CD8-positive, alpha-beta memory T cell (primary cell): Measurements from ENCODE around the gene SLC22A13. TPM values are rescaled to one million over a fixed set of nuclear protein-coding genes. Genes with fewer than 3 reads are reported as not detected.
A peak's percentile ranks its signal among the peaks of the same experiment; 100 is the strongest.
"Not testable (repeated sequence)": the region's sequence is repeated elsewhere in the genome, so short reads cannot be mapped to it uniquely, and the experiment has no call there.

Experiments used
- CTCF ChIA-PET: fragments of 350-600 bp; sonication (Branson Sonifier 250); formaldehyde crosslinking; loops from one replicate; lab custom pipeline; 2021; ENCODE audit warnings: antibody characterized with exemption; lab: Charles Lee
- POLR2A ChIA-PET: fragments of 350-600 bp; sonication (Branson Sonifier 250); formaldehyde crosslinking; loops from one replicate; lab custom pipeline; 2021; ENCODE audit warnings: antibody characterized with exemption; lab: Charles Lee
- DNase-seq, 5 donors: peaks; one replicate each; pipeline versions ENCODE4 v3.0.0 to v3.0.0-alpha.2; 2020 to 2022; ENCODE audit warnings: mixed read lengths in 1 of 5
- H3K27ac ChIP-seq: one replicate; pipeline ENCODE4 v1.7.0; 2013; ENCODE audit warnings: low read depth, mild to moderate bottlenecking, low read length, moderate library complexity
- H3K27me3 ChIP-seq: 2 replicates; pipeline ENCODE4 v1.7.0; 2013; ENCODE audit warnings: low read length, mild to moderate bottlenecking; ENCODE audit not compliant: insufficient read depth, poor library complexity, severe bottlenecking
- H3K36me3 ChIP-seq: 2 replicates; pipeline ENCODE4 v1.7.0; 2013; ENCODE audit warnings: mild to moderate bottlenecking, low read length, moderate library complexity; ENCODE audit not compliant: insufficient read depth
- H3K4me1 ChIP-seq: 2 replicates; pipeline ENCODE4 v1.7.0; 2013; ENCODE audit warnings: mild to moderate bottlenecking, low read length, moderate library complexity; ENCODE audit not compliant: insufficient read depth
- H3K4me3 ChIP-seq: 2 replicates; pipeline ENCODE4 v1.7.0; 2013; ENCODE audit warnings: mild to moderate bottlenecking, low read length
- H3K9me3 ChIP-seq: 2 replicates; pipeline ENCODE4 v1.7.0; 2013; ENCODE audit warnings: mild to moderate bottlenecking, low read length
- H3K27ac Mint-ChIP-seq, 8 donors: one replicate each; pipeline ENCODE4 v1.8.0; 2020 to 2021; ENCODE audit warnings: mixed read lengths in 8 of 8, mild to moderate bottlenecking in 6 of 8, inconsistent platforms in 3 of 8, moderate library complexity in 3 of 8
- H3K27me3 Mint-ChIP-seq, 2 donors: one replicate each; pipeline ENCODE4 v1.8.0; 2020 to 2021; ENCODE audit warnings: mixed read lengths in 2 of 2, mild to moderate bottlenecking in 1 of 2, moderate library complexity in 1 of 2
- H3K36me3 Mint-ChIP-seq, 3 donors: one replicate each; pipeline ENCODE4 v1.8.0; 2020 to 2021; ENCODE audit warnings: mixed read lengths in 3 of 3, inconsistent platforms in 1 of 3, mild to moderate bottlenecking in 1 of 3
- H3K4me1 Mint-ChIP-seq, 3 donors: one replicate each; pipeline ENCODE4 v1.8.0; 2020 to 2021; ENCODE audit warnings: mixed read lengths in 3 of 3, inconsistent platforms in 1 of 3, mild to moderate bottlenecking in 1 of 3
- H3K4me3 Mint-ChIP-seq, 7 donors: one replicate each; pipeline ENCODE4 v1.8.0; 2020 to 2021; ENCODE audit warnings: mixed read lengths in 7 of 7, mild to moderate bottlenecking in 6 of 7, moderate library complexity in 4 of 7, inconsistent platforms in 2 of 7
- H3K9me3 Mint-ChIP-seq, 5 donors: one replicate each; pipeline ENCODE4 v1.8.0; 2020 to 2022; ENCODE audit warnings: mixed read lengths in 5 of 5, mild to moderate bottlenecking in 3 of 5, moderate library complexity in 2 of 5, inconsistent platforms in 1 of 5
- polyA plus RNA-seq: library from polyadenylated mRNA; unstranded; fragments of 300-500 nt; fragmentation: Illumina TruSeq; gene quantifications from one replicate; pipeline ENCODE4 v1.2.3, GENCODE V29; 2021
- total RNA-seq, 2 experiments: library from RNA; stranded (reverse); gene quantifications; one replicate each; pipeline ENCODE4 v1.2.3, GENCODE V29; 2021

The SLC22A13 gene
- total and polyA plus RNA-seq, 3 experiments from 2014 or later = 0.12 to 0.44 (median 0.28) TPM

DNA sequence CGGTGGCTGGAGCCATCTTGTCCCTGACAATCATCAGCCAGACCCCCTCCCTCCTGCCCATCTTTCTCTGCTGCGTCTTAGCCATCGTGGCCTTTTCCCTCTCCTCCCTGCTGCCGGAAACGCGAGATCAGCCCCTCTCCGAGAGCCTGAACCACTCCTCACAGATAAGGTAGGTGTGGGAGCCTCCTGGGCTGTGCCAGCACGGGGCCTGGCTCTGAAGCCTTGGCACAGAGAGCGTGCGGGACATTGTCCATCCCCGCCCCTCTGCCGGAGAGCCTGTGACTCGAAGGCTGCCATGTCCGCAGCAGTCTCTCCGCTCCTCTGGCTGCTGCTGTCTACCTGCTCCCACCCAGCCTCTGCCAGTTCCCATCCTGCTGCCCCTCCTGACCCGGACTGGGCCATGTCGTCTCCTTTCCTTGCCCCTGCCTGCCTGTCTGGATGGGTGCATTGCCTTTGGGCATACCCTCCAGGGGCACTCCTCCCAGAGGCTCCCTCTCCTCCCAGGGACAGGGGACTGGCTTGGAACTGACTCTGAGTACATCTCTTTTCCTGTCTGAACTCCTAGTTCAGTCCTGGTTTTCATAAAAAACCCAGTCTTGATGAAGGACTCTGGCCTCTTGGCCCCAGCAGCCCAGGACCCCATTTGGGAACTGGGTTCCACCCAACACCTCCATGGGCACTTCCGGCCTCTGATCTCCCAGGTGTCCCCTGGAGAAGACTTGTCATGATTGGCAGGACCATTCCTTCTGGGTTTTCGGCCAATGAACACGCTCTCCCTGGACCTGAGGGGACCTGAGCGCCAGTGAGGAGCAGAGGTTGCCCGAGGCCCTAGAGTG, 51.0 kb downstream of the SLC22A13 start:
- Histone ChIP-seq H3K9me3 (no peaks in the 10 kb centered on the region), H3K27ac (no peak overlapping the region), H3K27me3 (no peaks in the 10 kb centered on the region), H3K36me3 (no peaks in the 10 kb centered on the region), H3K4me3 (no peak overlapping the region), H3K4me1 (no peaks in the 10 kb centered on the region)
- POLR2A ChIA-PET = no interaction called here
- Mint-ChIP-seq H3K36me3 (peaks cover 0 to 2% (median 0%) of the 10 kb centered on the region in 3 donors), H3K9me3 (peaks cover 0 to 2% (median 0%) of the 10 kb centered on the region in 5 donors), H3K27ac (peak overlapping the region in 1 of 8 donors; percentile 55), H3K4me3 (no peak overlapping the region), H3K4me1 (no peaks in the 10 kb centered on the region), H3K27me3 (peaks cover 1 to 9% of the 10 kb centered on the region in 2 donors)
- DNase-seq = no peak
- CTCF ChIA-PET = no interaction called here

DNA sequence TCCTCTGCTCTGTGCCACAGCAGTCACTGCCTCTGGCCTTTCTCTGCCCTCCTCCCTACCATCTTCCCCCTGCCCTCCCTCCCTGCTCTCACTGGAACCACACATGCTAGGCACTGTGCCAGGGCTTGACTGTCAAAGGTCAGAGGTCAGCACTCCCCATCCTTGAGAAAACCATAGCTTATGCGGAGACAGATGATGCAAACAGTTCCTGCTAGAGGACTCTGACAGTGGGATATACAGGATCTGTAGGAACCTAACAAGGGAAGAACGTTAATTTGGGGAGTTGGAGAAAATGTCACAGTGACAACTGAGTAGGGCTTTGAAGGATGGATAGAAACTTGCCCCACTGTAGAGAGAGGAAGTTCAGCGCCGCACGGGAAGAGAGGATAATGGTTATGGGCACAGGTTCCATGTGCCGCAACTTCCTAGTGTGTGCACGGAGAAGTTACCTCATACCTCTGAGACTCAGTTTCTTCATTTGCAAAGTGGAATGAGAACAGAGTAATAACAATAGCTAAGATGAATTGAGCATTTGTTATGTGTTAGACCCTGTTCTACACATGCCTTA, 51.7 kb downstream of the SLC22A13 start:
- H3K36me3 ChIP-seq = no peaks in the 10 kb centered on the region
- no peak for DNase-seq
- H3K4me3 ChIP-seq = no peak overlapping the region
- Mint-ChIP-seq H3K4me1 (no peaks in the 10 kb centered on the region), H3K9me3 (peaks cover 0 to 4% (median 0%) of the 10 kb centered on the region in 5 donors), H3K36me3 (peaks cover 0 to 2% (median 0%) of the 10 kb centered on the region in 3 donors), H3K4me3 (no peak overlapping the region), H3K27ac (peak overlapping the region in 1 of 8 donors; percentile 55), H3K27me3 (peaks cover 1 to 6% of the 10 kb centered on the region in 2 donors)
- no peaks in the 10 kb centered on the region for H3K9me3 ChIP-seq
- H3K27ac ChIP-seq = no peak overlapping the region
- ChIA-PET POLR2A (no interaction called here), CTCF (no interaction called here)
- H3K27me3 ChIP-seq = no peaks in the 10 kb centered on the region
- H3K4me1 ChIP-seq = no peaks in the 10 kb centered on the region

DNA sequence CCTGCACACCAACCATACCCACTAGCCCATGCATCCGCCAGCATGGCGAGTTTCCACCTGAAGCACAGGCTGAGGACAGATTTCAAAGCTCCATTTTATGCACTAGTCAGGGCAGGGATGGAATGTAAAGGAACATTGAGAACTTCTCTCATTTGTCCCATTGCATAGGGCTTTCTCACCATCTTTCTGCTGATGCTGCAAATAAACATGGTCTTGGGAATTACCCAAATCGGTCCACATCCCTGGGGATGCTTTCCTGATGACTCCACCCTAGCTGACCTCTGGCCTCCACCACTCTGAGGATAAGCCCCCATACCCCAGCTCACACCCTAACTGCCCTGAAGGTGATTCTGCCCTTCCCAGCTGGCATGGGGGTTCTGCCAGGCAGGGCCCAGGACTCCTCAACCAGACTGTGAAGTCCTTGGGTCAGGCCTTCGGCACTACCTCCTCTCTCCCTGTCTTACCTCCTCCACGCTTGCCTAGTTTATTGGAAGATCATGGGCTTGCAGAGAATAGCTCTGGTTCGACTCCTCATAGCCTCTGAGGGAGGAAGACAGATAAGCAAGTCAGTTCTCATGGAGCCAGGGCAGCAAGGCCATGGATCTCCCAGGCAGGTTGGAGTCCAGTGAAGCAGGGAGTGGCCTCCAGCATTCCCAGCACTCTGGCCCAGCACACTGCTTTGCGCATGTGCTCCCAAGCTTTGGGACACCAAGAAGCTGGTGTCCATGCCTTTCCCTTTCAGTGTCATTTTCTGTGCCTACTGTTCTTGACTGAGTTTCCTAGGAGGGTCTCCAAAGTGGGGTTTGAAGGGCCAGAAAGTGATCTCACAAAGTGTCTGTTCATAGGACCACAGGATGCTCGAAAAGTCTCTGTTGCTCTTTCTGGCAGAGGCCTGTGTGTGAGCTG, 53.4 kb downstream of the SLC22A13 start:
- no peak for DNase-seq
- Mint-ChIP-seq H3K4me1 (no peaks in the 10 kb centered on the region), H3K9me3 (peaks cover 0 to 5% (median 0%) of the 10 kb centered on the region in 5 donors), H3K27me3 (peaks cover 0 to 8% of the 10 kb centered on the region in 2 donors), H3K4me3 (no peak overlapping the region), H3K27ac (no peak overlapping the region), H3K36me3 (peaks cover 0 to 2% (median 2%) of the 10 kb centered on the region in 3 donors)
- Histone ChIP-seq H3K36me3 (no peaks in the 10 kb centered on the region), H3K9me3 (no peaks in the 10 kb centered on the region), H3K27ac (no peak overlapping the region), H3K4me1 (no peaks in the 10 kb centered on the region), H3K4me3 (no peak overlapping the region), H3K27me3 (no peaks in the 10 kb centered on the region)
- POLR2A ChIA-PET = no interaction called here
- CTCF ChIA-PET = no interaction called here

DNA sequence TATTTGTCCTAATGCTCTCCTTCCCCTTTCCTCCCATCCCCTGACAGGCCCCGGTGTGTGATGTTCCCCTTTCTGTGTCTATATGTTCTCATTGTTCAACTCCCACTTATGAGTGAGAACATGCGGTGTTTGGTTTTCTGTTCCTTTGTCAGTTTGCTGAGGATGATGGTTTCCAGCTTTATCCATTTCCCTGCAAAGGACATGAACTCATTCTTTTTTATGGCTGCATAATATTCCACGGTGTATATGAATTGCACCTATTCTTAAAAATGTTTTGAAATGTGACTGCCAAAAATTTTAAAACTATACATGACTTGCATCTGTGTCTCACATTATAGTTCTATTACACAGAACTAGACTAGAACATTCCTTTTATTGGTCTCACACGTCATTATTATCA, 55.0 kb downstream of the SLC22A13 start:
- H3K4me3 Mint-ChIP-seq, H3K4me1 Mint-ChIP-seq, POLR2A ChIA-PET, H3K36me3 Mint-ChIP-seq, H3K27ac Mint-ChIP-seq, H3K27ac ChIP-seq, H3K4me3 ChIP-seq, H3K9me3 Mint-ChIP-seq, DNase-seq, H3K4me1 ChIP-seq, CTCF ChIA-PET, H3K27me3 ChIP-seq, H3K36me3 ChIP-seq, H3K9me3 ChIP-seq: not testable (repeated sequence)
- peaks cover 2 to 17% of the 10 kb centered on the region in 2 donors for H3K27me3 Mint-ChIP-seq

DNA sequence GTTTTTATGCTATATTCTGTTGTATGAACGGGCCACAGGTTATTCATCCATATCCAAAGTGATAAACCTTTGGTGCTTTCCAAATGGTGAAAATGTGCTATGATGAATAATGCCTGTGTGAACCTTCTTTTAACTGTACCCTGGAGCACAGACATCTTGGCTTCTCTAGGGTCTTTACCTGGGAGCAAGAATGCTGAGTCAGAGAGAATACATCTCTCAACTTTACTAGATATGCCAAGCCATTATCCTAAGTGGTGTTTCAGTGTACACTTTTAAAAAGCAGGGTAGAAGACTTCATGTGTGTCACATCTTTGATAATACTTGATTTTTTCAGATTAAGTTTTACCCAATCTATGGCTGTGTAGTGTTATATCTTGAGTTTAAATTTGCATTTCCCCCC, 57.4 kb downstream of the SLC22A13 start:
- peaks cover 0 to 4% (median 2%) of the 10 kb centered on the region in 3 donors for H3K36me3 Mint-ChIP-seq
- no peaks in the 10 kb centered on the region for H3K36me3 ChIP-seq
- no peaks in the 10 kb centered on the region for H3K4me1 ChIP-seq
- no peak for DNase-seq
- no peak overlapping the region for H3K4me3 Mint-ChIP-seq
- H3K4me3 ChIP-seq = no peak overlapping the region
- H3K27ac ChIP-seq = no peak overlapping the region
- no peaks in the 10 kb centered on the region for H3K9me3 ChIP-seq
- H3K27me3 Mint-ChIP-seq = peaks cover 9 to 29% of the 10 kb centered on the region in 2 donors
- ChIA-PET CTCF (no interaction called here), POLR2A (no interaction called here)
- H3K4me1 Mint-ChIP-seq = no peaks in the 10 kb centered on the region
- H3K27me3 ChIP-seq = no peaks in the 10 kb centered on the region
- no peak overlapping the region for H3K27ac Mint-ChIP-seq
- peaks cover 0 to 5% (median 0%) of the 10 kb centered on the region in 5 donors for H3K9me3 Mint-ChIP-seq

DNA sequence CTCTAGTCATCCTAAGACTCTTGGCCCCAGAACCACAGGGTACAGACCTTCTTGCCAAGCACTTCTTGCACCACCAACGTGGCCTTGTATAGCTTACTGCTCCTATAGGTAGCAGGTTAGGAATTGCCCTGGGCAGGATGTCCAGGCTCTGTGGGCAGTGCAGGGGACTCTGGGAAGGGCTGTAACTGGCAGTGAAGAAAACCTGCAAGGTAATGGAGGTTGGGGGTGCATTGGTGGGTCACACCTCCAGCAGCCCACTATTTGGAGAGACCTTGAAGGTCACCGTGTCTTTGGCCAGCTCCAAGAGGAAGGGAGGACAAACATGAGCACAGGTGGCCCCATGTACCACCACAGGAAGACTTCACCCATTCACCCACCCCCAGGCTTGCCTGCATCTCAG, 59.6 kb downstream of the SLC22A13 start:
- Histone ChIP-seq H3K4me3 (no peak overlapping the region), H3K36me3 (no peaks in the 10 kb centered on the region), H3K4me1 (no peaks in the 10 kb centered on the region), H3K27me3 (no peaks in the 10 kb centered on the region), H3K27ac (no peak overlapping the region), H3K9me3 (no peaks in the 10 kb centered on the region)
- Mint-ChIP-seq H3K27me3 (peaks cover 9 to 29% of the 10 kb centered on the region in 2 donors), H3K27ac (no peak overlapping the region), H3K9me3 (peaks cover 0 to 5% (median 0%) of the 10 kb centered on the region in 5 donors), H3K4me1 (no peaks in the 10 kb centered on the region), H3K36me3 (peaks cover 0 to 4% (median 2%) of the 10 kb centered on the region in 3 donors), H3K4me3 (no peak overlapping the region)
- no peak for DNase-seq
- ChIA-PET POLR2A (no interaction called here), CTCF (interaction anchor here (1.0 kb wide), 1 partner anchor 21 kb away, joined by 3 read pairs; the partner anchor contains the start of gene XYLB)

DNA sequence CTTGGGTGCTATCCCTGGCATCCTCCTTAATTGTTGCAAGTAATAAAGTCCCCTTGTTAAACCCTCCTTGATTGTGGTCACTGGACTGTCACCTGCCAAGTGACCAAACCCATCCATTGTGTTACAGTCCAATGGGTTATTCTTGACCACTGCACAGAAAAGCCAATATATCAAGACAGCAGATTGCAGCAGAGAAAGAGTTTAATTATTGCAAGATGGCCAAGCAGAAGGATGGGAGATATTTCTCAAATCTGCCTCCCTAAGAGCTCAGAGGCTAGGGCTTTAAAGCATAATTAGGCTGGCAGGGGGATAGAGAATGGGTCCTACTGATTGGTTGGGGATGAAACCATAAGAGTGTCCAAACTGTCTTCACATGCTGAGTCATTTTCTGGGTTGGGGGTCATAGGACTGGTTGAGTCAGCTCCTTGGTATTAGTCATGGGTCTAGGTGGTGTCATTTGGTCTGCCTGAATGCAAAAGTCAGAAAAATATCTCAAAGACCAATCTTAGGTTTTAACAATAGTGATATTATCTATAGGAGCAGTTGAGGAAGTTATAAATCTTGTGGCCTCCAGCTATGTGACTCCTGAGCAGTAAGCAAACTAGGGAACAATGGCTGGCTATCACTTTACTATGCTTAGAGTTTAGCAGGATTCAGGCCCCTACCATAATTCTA, 61.9 kb downstream of the SLC22A13 start:
- H3K9me3 Mint-ChIP-seq = no peaks in the 10 kb centered on the region
- ChIA-PET CTCF (interaction anchor here (3.9 kb wide), 1 partner anchor 19 kb away, joined by 20 read pairs; the partner anchor contains the start of gene XYLB), POLR2A (interaction anchor here (0.7 kb wide), 1 partner anchor 123 kb away, joined by 3 read pairs; no protein-coding TSS in a partner anchor)
- no peaks in the 10 kb centered on the region for H3K27me3 ChIP-seq
- no peak overlapping the region for H3K4me3 Mint-ChIP-seq
- H3K4me1 Mint-ChIP-seq = no peaks in the 10 kb centered on the region
- no peaks in the 10 kb centered on the region for H3K9me3 ChIP-seq
- H3K36me3 Mint-ChIP-seq = peaks cover 0 to 4% (median 0%) of the 10 kb centered on the region in 3 donors
- H3K27ac Mint-ChIP-seq = no peak overlapping the region
- H3K36me3 ChIP-seq = no peaks in the 10 kb centered on the region
- no peaks in the 10 kb centered on the region for H3K4me1 ChIP-seq
- H3K4me3 ChIP-seq = no peak overlapping the region
- no peak for DNase-seq
- peaks cover 12 to 29% of the 10 kb centered on the region in 2 donors for H3K27me3 Mint-ChIP-seq
- no peak overlapping the region for H3K27ac ChIP-seq
